GM21360 (cell line): ENCODE results near the gene SORCS2.

Source experiments
- ATAC-seq: cut with Tn5 transposase; IDR thresholded peaks from one replicate; pipeline ENCODE4 v1.9.1; 2021; ENCODE audit warnings: mild to moderate bottlenecking, moderate library complexity; ENCODE audit not compliant: unreplicated experiment

SORCS2 gene

DNA sequence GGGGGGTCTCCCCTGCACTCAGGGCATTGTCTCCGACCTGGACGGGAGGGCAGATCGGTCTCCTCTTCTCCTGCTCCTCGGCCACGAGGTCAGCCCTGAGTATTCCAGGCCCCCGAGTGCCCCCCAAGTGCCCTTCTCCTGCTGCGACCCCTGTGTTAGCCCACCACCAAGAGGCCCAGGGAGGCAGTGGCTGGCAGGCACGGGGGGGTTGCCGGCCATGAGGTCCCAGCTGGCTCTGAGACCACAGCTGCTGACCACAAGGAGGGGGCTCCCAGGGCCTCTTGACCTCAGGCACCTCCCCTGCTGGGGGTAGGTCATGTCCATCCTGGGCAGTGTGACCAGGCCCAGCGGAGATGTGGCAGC is 428.5 kb downstream of the SORCS2 start:
- no peak for ATAC-seq

DNA sequence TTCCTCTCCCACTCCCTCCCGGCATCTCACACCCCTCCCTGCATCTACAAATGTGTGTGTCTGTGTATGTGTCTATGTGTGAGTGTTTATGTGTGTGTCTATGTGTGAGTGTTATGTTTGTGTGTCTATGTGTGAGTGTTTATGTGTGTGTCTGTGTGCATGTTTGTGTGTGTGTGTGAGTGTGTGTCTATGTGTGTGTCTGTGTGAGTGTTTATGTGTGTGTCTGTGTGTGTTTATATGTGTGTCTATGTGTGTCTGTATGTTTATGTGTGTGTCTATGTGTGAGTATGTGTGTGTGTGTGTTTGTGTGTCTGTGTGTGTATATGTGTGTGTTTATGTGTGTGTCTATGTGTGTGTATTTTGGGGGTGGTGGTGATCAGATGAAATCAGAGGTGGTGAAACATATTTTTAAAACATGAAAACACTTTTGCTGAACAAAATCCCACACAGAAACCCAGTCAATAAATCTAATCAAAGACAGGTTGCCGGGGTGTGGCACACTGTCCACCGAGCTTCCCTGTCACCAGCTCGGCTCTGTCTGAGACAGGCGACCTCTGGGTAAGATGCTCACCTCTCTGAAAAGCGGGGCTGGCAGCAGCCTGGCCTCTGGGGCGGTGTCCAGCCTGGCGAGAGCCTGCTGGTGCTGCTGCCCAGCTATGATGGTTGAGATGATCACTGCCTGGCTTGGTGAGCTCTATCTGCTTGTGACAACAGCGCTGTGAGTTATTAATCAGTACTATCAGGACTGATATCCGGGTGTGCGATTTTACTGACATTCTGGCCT is 429.1 kb downstream of the SORCS2 start:
- ATAC-seq, result no peak

DNA sequence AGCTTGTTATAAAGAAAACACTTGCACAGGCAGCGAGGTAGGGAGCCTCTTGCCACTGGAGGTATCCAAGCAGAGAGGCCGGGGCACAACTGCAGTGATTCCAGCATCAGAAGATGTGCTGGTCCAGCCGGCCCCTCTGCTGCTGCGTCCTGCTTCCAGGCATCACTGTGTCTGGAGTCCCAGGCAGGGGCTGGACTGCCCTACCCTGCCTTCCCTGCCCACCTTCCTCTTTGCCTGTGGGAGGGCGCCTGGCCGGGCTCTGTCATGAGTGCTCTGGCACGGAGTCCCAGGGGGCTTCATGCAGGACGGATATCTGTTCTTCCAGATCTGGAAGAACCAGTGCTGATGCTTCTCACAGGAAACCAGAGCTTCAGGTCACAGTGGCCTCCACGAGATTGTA is 430.0 kb downstream of the SORCS2 start:
- no peak for ATAC-seq

DNA sequence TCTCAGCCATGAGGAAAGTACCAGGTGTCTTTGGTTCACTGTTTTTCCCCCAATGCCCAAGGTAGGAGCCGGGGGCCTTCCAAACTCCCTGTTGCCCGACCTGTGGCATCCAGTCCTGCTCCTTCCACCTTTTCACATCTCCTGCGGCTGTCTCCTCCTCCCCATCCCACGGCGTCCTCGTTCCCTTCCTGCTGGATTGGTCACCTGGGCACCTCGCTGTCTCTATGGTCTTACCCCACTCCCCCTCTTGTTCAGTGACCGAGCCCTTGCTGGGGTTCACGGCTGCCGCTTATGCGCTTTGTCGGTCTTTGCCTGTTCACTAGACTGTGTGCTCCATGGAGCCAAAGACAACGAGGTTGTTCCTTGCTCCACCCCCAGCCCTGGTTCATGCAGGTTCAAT is 431.1 kb downstream of the SORCS2 start:
- no peak for ATAC-seq

DNA sequence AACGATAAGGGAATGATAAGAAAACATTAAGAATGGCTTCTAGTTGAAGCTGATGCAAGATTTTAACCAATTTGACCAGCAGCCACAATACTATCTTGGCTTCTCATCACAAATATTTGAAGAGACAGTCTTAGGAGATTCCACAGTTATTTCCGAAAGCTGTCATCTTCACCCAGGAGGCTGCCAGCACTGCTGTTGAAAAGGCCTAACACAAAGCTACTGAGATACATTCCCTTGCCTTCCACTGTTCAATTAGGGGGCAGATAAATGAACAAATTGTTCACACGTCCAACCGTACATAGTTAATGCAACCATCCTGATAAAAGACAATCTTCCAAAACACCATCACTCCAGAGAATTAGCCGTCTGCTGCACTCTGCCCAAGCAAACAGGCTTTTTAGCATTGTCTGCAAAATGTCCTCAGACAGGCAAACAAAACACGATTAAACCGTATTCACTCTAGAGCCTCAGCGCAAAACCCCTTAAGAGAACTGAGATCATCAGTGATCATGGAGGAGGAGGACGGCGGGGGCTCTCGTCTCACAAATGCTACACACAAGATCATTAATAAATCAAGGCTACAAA is 432.1 kb downstream of the SORCS2 start:
- no peak for ATAC-seq

DNA sequence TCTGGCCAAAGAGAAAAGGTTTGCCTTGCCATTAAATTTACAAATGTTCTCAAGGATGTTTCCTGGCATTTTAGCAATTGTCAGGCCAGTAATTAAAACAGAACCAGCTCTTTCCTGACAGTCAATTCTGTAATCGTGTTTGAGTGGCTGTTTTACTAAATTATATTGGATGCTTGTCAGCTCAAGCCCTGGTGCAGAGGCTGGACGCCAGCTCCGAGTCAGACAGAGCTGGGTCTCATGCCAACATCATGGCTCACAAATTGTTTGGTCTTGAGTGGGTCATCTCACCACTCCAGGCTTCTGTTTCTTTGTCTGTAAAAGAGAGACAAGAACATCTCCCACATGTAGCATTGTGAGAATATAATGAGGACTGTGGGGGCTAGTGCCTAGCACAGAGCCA is 432.7 kb downstream of the SORCS2 start:
- no peak for ATAC-seq

DNA sequence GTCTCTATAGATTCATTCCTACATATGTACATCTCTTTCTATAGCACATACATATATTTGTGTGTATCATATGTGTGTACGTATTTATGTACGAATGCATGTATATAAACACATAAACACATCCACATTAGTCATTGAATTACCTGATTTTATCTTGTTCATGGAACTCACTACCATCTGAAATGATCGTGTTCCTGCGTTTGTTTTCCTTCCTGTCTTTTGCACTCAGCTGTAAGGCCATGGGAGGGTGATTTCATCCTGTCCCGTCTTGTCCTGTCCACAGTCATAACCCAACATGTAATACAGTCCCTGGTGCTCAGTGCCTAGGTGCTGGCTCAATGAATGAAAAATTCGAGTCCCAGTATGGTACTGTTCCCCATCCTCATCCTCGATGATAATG is 434.2 kb downstream of the SORCS2 start:
- no peak for ATAC-seq

DNA sequence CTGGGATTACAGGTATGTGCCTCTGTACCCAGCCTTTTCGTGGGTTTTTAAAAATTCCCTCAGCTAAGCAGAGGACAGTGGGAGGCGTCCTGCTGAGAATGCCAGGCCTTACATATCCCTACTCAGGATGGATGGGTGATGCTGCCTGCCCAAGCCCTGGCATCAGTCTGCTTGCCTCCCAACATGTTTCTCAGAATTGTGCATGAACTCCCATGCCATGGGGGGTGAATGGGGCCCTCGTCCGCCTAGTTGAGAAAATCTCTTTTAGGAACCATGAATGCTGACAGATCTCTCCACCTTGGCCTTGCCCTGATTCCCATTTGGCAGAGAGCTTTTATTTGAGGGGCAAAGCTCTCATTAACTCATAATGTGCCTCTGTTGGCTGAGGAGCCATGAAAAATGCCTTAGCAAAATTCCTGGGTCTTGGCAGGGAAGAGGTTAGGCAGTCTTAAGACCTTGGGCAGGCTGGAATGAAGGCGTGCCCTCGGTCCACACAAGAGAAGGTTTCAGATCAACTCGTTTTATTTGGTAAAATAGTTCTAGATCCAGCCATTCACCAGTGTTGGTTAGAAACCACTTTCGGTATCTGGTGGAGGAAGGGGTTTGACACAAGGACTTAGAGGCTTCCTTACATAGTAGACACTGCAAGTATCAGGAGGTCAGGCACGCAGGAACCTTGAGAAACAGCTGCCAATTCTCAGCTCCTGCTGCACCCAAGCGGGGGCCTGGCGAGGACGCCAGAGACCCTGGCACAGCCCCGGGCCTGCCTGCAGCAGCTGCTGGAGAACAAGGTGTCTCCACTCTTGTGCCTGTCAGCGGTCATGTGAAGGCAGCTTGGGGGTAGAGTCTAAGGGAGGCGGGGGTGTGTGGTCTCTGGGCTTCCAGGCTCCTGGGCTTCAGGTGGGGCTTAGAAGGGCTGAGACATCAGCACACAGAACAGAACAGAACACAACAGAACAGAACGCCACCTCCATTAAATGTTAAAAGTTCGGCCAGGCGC is 435.2 kb downstream of the SORCS2 start:
- no peak for ATAC-seq

DNA sequence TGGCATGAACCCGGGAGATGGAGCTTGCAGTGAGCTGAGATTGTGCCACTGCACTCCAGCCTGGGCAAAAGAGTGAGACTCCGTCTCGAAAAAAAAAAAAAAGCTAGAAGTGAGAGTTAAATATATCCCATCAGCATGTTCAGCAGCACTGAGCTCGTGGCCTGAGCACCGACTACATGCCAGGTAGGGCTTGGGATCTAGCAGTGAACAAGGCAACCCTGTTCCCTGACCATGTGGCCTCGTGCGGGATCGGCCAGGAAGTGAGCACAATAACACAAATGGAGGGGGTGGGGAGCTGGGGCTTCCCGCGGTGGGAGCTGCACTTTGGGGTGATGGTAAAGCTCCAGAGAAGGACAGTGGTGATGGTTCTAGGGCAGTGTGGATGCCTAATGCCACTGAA is 436.1 kb downstream of the SORCS2 start:
- ATAC-seq, result no peak

DNA sequence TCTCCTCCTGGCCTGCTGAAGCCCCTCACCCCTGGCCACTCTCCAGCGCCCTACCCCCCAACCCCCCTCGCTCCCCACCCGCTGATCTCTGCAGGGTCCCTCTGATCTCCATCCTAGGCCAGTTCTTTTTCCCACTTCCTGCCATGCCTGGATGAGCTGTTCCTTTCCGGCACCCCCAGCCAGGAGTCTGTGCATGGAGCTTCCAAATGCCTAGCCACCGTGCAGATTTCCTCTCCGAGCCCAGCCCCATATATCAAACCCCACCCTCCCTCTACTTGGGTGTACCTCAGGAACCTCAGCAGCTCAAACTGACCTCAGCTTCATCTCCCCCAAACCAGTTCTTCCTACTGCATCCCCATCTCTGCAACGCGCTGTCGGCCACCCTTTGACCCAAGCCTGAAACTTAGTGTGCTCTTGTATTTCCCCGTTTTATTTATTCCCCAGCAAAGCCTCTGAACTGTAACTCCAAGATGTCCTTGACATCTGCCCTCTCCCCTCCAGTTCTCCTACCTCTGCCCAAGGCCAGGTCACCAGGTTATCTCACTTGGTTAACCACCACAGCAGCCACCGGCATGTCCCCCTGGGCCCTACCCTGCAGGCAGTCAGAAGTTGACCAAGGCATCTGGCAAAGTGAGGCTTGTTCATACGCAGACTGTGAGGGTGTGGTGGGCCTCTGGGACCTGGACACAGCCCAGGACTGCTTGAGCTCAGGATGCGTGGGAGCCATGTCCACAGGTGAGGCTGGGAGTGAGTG is 437.3 kb downstream of the SORCS2 start:
- no peak for ATAC-seq

DNA sequence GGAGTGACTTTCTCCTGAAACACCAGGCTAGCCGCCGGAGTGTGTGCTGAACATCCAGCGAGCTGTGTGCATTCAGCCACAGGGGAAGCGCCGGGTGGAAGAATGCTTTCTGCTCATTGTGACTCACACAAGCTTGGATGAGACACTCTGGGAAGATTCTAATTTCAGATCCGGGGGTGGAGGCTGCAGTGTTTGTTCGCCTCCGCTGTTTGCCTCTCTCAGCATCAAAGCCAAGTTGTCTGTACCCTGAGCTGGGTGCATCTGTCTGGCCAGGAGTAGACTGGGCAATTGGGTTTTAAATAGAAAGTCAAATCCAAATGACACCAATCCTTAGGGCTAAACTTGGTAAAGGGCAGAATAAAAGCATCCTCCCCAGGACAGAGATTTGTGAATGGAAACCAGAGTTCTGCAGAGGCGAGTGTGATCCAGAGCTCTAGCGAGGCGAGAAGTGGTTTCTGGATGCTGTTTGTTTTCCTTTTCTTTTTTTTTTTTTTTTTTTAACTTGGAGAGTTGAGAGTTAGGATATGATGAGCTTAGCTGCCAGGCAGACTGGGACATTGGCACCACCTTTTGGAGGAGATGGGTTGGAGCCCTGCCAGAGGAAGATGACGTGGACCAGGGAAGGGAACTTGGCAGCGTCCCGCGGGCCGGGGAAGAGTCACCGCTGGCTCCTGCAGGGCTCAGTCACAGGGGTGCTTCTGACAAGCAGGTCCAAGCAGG is 438.4 kb downstream of the SORCS2 start:
- ATAC-seq, result no peak

DNA sequence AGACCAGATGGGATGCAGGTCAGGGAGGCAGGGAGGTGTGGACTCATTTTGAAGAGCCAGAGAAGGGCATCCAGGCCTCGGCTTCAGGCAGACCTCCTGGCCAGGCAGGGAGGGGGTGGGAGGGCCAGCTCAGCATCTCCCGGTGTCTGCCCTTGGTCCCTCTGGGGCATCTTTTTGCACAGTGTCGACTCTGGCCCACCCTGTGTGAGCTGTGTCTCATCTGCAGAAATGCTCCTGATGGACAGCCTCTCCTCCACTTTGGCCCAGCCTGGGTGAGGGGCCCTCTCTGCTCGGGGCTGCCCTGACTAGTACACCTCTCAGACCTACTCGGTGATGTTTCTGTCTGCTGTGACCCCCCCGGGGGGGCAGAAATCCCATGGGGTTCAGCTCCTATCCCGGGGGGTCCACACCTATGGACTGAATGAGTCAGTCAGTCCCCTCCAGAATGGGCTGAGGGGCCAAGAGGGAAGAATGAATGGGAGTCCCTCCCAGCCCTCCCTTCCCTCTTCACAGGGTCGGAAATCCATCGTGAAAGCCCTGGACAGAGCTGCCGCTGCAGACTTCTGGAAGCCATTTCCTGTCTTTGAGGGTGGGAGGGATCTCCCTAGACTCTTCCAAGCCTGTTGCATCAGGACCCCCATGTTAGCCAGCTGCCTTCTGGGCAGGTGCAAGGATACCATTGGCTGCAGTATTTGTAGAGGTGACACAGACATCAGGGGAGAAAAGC is 439.1 kb downstream of the SORCS2 start:
- ATAC-seq, result no peak

DNA sequence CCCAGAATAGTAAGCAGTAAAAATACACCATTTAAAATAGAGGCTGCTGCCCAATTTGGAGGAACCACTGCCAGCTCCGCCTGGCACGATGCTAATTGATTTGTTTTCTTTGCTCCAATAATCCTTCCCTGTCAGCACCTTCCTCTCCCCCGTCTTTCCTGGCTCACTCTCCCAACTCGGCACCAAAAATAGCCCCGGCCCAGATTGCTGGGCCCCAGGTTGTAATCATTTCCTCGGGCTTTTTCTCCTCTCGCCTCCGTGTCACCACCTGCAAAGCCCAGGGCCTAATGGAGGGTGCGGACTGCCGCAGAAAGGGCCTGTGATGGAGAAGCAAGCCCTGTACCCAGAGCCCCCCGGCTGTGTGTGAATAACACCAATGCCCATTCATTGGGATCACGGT is 440.0 kb downstream of the SORCS2 start:
- ATAC-seq, result no peak

DNA sequence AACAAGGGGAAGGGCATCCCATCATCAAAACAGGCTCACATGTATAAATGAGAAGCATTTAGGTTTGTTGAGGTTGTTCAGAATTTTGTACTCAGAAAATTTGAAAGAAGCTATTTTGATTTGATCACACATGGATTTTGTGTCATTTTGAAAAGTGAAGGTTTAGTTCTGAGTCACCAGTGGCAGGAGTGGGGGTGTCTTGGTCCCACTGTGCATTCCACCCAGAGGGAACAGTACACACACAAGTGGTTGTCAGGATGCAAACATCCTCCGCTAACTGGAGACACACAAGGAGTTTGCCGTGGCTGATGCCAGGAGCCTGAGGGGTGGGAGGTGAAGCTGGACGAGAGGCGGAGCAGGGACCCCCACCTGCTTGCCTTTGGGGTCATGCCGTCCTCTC is 440.6 kb downstream of the SORCS2 start:
- ATAC-seq, result no peak

DNA sequence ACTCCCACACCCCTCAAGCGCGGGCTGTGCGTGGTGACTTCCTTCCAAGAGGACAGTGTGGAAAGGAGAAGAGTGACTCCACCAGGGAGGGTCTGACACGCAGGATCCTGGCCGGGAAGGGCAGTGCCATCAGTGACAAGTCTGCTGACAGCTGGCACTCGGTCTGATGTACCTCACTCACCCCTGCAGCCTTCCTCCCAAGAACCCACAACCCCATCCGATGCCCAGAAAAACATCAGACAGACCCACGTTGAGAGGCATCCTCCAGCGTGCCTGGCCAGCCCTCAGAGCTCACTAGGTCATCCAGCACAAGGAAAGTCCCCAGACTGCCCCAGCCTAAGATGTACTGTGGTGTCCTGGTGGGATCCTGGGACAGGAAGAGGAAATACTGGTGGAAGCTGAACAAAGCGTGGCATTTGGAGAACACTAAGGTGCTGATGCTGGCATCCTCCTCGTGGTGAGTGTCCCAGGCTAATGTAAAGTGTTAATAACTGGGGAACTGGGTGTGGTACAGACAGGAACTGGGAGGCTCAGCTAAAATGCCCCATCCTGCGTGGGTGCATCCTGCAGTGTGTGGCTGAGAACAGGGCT is 442.4 kb downstream of the SORCS2 start:
- ATAC-seq, result no peak

DNA sequence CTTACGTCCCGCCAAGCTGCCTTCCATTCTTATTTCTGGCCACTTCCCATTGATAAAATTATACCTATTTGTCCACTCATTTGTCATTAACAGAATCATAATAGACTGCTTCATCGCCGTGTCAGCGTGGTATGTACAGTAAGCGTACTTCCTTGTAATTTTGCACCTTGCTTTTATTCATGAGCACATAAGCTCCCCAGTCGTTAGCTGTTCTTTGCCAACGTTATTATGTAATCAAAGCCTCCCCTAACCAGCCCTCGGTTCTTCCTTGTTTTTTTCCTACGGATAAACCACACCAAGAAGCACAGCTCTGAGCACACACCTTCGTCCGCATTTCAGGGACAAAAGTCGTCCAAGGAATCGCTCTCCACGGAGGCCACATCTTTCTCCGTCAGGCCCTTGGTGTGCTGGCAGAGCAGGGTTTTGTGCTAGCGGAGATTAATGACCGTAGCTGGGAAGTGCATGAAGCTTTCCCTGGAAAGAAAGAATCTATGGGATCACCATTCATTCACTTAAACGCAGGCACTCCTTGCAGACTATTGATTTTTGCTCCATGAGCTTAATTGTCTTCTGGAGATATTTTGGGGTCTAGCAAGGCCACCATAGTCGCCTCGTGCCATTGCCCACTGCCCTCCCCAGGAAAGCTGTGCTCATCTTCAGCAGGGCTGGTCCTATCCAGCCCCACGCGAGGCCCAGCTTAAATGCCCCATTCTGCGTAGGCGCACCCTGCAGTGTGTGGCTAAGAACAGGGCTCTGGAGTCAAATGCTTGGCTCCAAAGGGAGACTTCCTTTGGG is 443.3 kb downstream of the SORCS2 start:
- ATAC-seq, result no peak

DNA sequence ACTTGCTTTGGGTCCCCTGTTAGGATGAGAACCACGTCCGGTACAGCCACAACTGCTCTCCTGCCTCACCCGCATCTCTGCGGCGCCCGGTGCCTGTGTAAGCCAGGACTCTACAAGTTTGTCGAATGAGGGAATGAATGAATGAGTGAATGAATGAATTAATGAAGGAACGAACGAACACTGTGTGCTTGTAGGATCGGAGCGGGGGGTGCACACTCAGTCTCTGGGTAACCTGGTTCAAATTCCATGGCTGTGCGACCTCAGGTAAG is 443.8 kb downstream of the SORCS2 start:
- no peak for ATAC-seq

DNA sequence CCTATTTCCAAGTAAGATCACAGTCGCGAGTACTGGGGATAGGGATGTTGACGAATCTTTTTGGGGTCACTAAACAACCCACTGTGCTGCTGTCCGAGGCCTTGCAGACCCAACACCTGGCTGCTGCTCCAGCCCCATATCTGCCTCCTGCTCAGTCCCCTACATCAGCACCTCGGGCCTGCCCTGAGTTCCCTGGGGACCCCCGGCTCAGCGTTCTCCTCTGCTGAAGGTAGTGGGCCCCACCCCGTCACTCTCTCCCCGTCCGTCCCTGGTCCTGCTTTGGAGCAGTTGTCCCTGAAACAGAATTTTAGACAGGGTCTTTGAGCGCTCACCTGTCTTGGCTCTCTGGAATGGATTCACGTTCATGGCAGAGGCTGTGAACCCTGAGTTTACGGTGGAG is 444.8 kb downstream of the SORCS2 start:
- ATAC-seq, result no peak

DNA sequence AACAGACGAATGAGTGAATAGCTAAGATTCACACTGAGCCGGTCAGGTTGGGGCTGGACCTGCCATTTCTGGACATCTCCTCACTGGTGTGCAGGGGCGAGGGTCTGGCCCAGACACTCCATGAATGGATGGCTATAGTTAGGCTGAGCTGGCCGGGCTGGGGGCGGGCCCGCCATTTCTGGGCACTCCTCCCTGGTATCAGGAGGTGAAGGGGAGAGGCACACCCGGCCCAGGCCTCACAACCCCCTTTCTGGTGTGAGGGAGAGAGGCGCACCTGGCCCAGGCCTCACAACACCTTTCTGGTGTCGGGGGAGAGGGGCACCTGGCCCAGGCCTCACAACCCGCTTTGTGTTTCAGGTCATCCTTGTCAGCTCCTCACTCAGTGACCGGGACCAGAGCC is 445.6 kb downstream of the SORCS2 start:
- ATAC-seq, result no peak
